ENCODE data around the gene PAX6. TPM values are rescaled to one million over a fixed set of nuclear protein-coding genes. Genes with fewer than 3 reads are reported as not detected.
"Not testable (repeated sequence)": the region's sequence is repeated elsewhere in the genome, so short reads cannot be mapped to it uniquely, and the experiment has no call there.

Gene PAX6
- total RNA-seq, 4 donors from 2014 or later, result 0.13 to 2.7 (median 0.67) TPM; not detected in 1

DNA sequence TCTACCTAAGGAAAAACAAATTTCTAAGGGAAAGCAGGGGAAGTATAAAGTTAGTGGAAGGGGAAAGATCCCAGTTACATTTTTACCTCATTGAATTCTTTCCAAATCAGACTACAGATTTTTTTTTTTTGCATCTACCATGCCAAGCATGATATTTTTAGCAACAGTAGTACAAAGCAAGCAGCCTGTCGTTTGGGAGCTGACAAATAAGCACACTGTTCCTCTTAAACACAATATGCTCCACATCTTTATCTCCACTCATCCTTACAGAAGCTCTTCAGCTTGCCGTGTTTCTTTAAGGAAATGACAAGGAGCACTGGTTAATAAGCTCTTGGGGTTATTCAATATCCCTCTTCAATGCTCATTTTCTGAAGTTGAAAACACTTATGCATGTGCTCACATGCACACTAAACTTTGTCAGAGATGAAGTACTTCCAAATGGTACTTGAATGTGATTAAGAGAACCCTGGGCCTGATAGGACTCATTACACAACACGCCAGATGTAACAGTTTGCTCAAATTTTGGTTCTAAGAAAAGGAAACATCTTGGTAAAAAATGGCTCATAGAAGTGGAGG is 53.8 kb downstream of the PAX6 start:
- intact Hi-C loops (cut with DNase I; ENCODE audit: low total_unique reads), result no loop called here
- no peak for DNase-seq (ENCODE audit: low spot score in 2 of 2)
- H3K4me3 ChIP-seq (ENCODE audit: low read depth, poor library complexity, severe bottlenecking), result no peak overlapping the region
- 32 to 33% methylated on average over 3 of the region's 3 CpGs for WGBS, 2 donors
- TF ChIP-seq CTCF (IDR thresholded peaks at IDR 0.05) (no peak), POLR2A (IDR thresholded peaks at IDR 0.05) (no peak)

DNA sequence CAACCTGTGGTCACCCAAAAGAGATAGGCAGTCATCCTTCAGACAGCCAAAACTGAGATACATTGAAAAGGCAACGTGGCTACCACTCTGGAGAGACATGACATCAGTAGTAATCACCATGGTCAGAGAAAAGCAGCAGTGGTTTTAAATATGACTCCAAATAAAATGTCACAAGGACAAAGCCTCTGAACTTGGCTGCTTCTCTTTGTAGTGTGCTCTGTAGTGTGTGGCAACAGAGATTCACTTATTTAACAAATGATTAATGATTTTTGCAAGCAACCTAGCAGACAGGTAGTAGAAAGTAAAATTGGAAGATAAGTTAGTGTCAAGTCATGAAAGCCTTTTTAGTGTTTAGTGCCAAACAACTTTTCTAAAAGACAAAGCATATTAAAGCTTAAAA is 63.5 kb downstream of the PAX6 start:
- intact Hi-C loops (cut with DNase I; ENCODE audit: low total_unique reads), result no loop called here
- DNase-seq (ENCODE audit: low spot score in 2 of 2), result no peak
- 19 to 38% methylated on average over 1 of the region's 1 CpG for WGBS, 2 donors
- no peak overlapping the region for H3K4me3 ChIP-seq (ENCODE audit: low read depth, poor library complexity, severe bottlenecking)
- TF ChIP-seq POLR2A (IDR thresholded peaks at IDR 0.05) (no peak), CTCF (IDR thresholded peaks at IDR 0.05) (no peak)

DNA sequence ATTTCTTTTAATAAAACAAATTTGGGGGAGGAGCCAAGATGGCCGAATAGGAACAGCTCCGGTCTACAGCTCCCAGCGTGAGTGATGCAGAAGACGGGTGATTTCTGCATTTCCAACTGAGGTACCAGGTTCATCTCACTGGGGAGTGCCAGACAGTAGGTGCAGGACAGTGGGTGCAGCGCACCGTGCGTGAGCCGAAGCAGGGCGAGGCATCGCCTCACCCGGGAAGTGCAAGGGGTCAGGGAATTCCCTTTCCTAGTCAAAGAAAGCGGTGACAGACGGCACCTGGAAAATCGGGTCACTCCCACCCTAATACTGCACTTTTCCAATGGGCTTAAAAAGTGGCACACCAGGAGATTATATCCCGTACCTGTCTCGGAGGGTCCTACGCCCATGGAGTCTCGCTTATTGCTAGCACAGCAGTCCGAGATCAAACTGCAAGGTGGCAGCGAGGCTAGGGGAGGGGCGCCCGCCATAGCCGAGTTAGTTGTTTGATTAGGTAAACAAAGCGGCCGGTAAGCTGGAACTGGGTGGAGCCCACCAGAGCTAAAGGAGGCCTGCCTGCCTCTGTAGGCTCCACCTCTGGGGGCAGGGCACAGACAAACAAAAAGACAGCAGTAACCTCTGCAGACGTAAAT is 70.3 kb downstream of the PAX6 start:
- WGBS, 2 donors, result 97 to 98% methylated on average over 26 of the region's 26 CpGs
- intact Hi-C loops (cut with DNase I; ENCODE audit: low total_unique reads); DNase-seq (ENCODE audit: low spot score in 2 of 2); H3K4me3 ChIP-seq (ENCODE audit: low read depth, poor library complexity, severe bottlenecking): not testable (repeated sequence)

DNA sequence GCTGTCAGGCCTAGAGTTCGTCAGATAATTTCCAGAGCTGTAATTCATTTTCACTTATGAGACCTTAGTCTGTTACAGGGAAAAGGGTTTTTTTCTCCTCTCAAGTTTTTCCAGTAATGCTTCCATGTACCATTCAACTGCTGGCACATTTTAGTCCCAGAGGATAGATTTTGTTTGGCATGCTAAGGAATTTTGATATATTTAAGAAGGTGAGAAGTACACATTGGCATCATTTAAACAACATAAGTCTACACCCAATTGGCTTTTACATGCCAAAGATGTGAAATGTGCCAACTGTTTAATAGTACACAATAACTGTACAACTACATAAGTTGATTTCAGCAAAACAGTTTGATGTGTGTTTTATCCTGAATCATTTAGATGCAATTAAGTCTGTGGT is 71.0 kb downstream of the PAX6 start:
- TF ChIP-seq POLR2A (IDR thresholded peaks at IDR 0.05), result no peak
- no peak for TF ChIP-seq CTCF (IDR thresholded peaks at IDR 0.05)
- DNase-seq (ENCODE audit: low spot score in 2 of 2), result no peak
- 50 to 57% methylated on average over 1 of the region's 1 CpG for WGBS, 2 donors
- intact Hi-C loops (cut with DNase I; ENCODE audit: low total_unique reads), result no loop called here
- H3K4me3 ChIP-seq (ENCODE audit: low read depth, poor library complexity, severe bottlenecking), result no peak overlapping the region
